Activated CD4-positive, alpha-beta T cell treated with anti-CD3 and anti-CD28 coated beads, Interleukin-2, amount 50 U/mL, for 1 hour (primary cell): Measurements from ENCODE around the gene CYTH3.

Experiments
- DNase-seq: peaks from one replicate; pipeline ENCODE4 v3.0.0-alpha.2; 2020

CYTH3 gene

DNA sequence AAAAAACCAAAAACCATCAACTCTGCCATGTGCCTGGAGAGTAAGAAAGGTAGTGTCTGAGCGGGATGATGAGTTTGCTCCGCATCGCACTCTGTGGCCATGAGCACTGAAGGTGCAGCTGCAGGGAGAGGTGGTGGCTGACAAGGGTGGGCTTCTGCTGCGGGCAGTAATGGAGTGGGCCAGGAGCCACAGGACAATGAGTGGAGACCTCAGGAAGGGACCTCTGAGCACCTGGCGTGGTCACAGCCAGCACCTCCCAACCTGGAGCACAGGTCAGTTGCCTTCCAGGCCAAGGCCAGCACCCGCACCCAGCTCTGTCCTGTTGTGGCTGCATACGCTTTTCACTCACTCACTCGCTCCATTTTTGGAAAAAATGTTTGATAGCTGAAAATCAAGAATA, 125.8 kb downstream of the CYTH3 start:
- no peak for DNase-seq

- DNase-seq: no peak
Observed at GRCh38 chr7:6143997-6144396, 128.4 kb downstream of the CYTH3 start.

- no peak for DNase-seq
Observed at GRCh38 chr7:6142871-6143380, 129.5 kb downstream of the CYTH3 start.

DNA sequence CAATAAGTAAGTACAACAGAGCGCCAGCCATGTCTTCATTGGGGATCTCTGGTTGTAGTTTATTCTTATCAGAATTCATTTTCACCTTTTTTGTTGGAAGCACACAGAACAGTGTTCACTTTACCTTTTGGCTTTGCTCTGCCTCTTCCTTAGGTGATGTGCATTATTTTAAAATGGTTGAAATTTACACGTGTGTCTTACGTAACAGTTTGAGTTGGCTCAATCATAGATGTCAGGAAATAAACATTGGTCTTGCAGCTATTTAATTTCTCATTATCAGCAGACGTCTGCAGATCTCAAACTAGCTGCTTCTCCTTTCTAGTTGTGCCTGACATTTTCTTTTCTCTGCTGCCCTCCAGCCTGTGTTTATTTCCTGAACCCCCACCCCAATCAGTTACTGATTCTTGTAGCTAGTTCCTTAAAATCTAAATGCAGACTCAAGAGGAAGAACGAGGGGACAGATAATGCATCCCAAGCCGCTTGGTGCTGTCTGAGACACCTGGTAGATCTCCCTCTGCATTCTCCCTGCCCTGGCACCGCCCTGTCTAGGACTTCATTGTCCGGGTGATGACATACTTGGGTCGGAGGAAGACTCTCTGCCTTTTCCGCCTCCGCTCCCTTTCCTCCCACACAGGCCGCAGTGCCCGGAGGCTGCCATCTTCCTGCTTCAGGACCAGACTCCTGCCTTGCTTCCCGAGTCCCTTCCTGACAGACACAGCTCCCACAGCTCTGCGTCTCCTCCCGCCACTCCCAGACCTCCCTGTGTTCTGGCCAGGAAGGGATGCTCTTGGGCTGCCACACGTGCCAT, 133.0 kb downstream of the CYTH3 start:
- DNase-seq: no peak

- DNase-seq: no peak
Observed at GRCh38 chr7:6136475-6136874, 135.9 kb downstream of the CYTH3 start.

DNA sequence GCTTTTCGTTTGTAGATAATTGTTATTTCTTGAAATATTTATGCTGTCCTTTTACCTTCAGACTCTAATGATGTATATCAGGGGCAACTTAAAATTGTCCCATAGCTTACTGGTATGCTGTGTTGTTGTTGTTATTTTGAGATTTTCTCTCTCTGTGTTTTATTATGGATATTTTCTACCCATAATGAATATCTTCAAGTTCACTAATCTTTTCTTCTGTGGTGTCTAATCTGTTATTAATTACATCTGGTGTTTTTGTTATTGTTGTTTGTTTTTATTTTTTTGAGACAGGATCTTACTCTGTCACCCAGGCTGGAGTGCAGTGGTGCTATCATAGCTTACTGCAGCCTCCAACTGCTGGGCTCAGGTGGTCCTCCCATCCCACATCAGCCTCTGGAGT, 139.2 kb downstream of the CYTH3 start:
- DNase-seq: no peak

GRCh38 chr7:6130007-6130587, 142.3 kb downstream of the CYTH3 start:
- DNase-seq: no peak

GRCh38 chr7:6128205-6128604, 144.2 kb downstream of the CYTH3 start:
- DNase-seq: no peak

- DNase-seq: no peak
Observed at GRCh38 chr7:6127110-6127490, 145.3 kb downstream of the CYTH3 start.

DNA sequence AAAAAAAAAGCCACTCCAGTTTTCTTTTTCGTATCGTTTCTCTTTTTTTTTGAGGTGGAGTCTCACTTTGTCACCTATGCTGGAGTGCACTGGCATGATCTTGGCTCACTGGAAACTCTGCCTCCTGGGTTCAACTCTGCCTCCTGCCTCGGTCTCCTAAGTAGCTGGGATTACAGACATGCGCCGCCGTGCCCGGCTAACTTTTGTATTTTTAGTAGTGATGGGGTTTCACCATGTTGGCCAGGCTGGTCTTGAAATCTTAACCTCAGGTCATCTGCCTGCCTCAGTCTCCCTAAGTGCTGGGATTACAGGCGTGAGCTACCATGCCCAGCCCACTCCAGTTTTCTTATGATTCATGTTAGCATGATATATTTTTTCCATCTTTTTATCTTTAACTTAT, 148.6 kb downstream of the CYTH3 start:
- no peak for DNase-seq

DNA sequence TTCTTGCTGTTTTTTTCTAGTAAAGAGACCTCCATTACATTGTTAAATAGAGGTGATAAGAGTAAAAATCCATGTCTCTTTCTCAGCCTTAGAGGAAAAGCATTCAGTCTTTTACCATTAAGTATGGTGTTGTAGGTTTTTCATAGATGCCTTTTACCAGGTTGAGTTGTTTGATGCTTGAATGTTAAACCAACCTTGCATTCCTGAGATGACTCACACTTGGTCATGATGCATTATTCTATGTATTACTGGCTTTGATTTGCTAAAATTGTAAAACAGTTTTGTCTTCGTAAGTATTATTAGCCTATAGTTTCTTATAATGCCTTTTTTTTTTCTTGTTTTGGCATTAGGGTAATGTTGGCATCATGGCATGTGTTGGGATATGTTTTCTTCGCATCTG, 151.3 kb downstream of the CYTH3 start:
- no peak for DNase-seq

- no peak for DNase-seq
Observed at GRCh38 chr7:6117533-6117932, 154.9 kb downstream of the CYTH3 start.

- DNase-seq: no peak
Observed at GRCh38 chr7:6116211-6116610, 156.2 kb downstream of the CYTH3 start.
